Measurements from ENCODE around the gene MVK. TPM values are rescaled to one million over a fixed set of nuclear protein-coding genes. Genes with fewer than 3 reads are reported as not detected.

Gene MVK
- total and polyA plus RNA-seq, 4 donors: 34.9 to 50.3 (median 41.4) TPM

GRCh38 chr12:109571773-109572505 lies 1.7 kb upstream of the MVK start:
- Histone ChIP-seq H3K9me3 (ENCODE audit: control insufficient read depth in 4 of 4, low read length in 3 of 4) (no peaks in the 10 kb centered on the region), H3K36me3 (ENCODE audit: control insufficient read depth in 4 of 4, insufficient read depth in 3 of 4, low read depth in 1 of 4, low read length in 3 of 4) (peaks cover 0 to 19% (median 3%) of the 10 kb centered on the region in 4 donors), H3K4me1 (ENCODE audit: control insufficient read depth in 4 of 4, insufficient read depth in 4 of 4, low read length in 3 of 4) (peaks cover 8 to 74% (median 54%) of the 10 kb centered on the region in 4 donors), H3K4me3 (ENCODE audit: low read depth in 1 of 3, low read length in 3 of 3) (no peak overlapping the region), H3K27me3 (ENCODE audit: control insufficient read depth in 4 of 4, insufficient read depth in 4 of 4, low read length in 3 of 4) (no peaks in the 10 kb centered on the region), H3K9ac (ENCODE audit: low read depth in 1 of 2, low read length in 2 of 2) (peak overlapping the region in 1 of 2 donors; percentile 70), H3K27ac (ENCODE audit: low read depth in 1 of 2, low read length in 2 of 2) (peak overlapping the region; percentile 93 to 94)
- 54% methylated on average over 5 of the region's 5 CpGs for WGBS
- DNase-seq (ENCODE audit: low spot score): no peak
- TF ChIP-seq, protein P1, sequence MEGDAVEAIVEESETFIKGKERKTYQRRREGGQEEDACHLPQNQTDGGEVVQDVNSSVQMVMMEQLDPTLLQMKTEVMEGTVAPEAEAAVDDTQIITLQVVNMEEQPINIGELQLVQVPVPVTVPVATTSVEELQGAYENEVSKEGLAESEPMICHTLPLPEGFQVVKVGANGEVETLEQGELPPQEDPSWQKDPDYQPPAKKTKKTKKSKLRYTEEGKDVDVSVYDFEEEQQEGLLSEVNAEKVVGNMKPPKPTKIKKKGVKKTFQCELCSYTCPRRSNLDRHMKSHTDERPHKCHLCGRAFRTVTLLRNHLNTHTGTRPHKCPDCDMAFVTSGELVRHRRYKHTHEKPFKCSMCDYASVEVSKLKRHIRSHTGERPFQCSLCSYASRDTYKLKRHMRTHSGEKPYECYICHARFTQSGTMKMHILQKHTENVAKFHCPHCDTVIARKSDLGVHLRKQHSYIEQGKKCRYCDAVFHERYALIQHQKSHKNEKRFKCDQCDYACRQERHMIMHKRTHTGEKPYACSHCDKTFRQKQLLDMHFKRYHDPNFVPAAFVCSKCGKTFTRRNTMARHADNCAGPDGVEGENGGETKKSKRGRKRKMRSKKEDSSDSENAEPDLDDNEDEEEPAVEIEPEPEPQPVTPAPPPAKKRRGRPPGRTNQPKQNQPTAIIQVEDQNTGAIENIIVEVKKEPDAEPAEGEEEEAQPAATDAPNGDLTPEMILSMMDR (IDR thresholded peaks at IDR 0.05; ENCODE audit: low read depth, low read length, missing input control): no peak
- TF ChIP-seq FOXA1 (IDR thresholded peaks at IDR 0.05) (peak; percentile 41), HNF4G (IDR thresholded peaks at IDR 0.05) (no peak), NR2F2 (IDR thresholded peaks at IDR 0.05) (no peak), FOXA2 (IDR thresholded peaks at IDR 0.05) (peak; percentile 70), RAD21 (IDR thresholded peaks at IDR 0.05) (peak in 1 of 2 donors; percentile 4), EGR1 (IDR thresholded peaks at IDR 0.05; ENCODE audit: low read depth in 2 of 2) (no peak), YY1 (IDR thresholded peaks at IDR 0.05) (peak; percentile 48), RXRA (IDR thresholded peaks at IDR 0.05) (peak; percentile 37 to 79), SP1 (IDR thresholded peaks at IDR 0.05) (peak; percentile 49), JUND (IDR thresholded peaks at IDR 0.05) (peak; percentile 39 to 69), ZBTB33 (IDR thresholded peaks at IDR 0.05) (no peak), HNF4A (conservative IDR thresholded peaks at IDR 0.05) (peak; percentile 50 to 67), MAX (IDR thresholded peaks at IDR 0.05) (peak; percentile 25), TAF1 (conservative IDR thresholded peaks at IDR 0.05) (no peak), ATF3 (IDR thresholded peaks at IDR 0.05) (peak; percentile 72), GABPA (IDR thresholded peaks at IDR 0.05 in 1 of 2, conservative IDR thresholded peaks at IDR 0.05 in 1 of 2) (no peak)
- TF ChIP-seq, protein P2, sequence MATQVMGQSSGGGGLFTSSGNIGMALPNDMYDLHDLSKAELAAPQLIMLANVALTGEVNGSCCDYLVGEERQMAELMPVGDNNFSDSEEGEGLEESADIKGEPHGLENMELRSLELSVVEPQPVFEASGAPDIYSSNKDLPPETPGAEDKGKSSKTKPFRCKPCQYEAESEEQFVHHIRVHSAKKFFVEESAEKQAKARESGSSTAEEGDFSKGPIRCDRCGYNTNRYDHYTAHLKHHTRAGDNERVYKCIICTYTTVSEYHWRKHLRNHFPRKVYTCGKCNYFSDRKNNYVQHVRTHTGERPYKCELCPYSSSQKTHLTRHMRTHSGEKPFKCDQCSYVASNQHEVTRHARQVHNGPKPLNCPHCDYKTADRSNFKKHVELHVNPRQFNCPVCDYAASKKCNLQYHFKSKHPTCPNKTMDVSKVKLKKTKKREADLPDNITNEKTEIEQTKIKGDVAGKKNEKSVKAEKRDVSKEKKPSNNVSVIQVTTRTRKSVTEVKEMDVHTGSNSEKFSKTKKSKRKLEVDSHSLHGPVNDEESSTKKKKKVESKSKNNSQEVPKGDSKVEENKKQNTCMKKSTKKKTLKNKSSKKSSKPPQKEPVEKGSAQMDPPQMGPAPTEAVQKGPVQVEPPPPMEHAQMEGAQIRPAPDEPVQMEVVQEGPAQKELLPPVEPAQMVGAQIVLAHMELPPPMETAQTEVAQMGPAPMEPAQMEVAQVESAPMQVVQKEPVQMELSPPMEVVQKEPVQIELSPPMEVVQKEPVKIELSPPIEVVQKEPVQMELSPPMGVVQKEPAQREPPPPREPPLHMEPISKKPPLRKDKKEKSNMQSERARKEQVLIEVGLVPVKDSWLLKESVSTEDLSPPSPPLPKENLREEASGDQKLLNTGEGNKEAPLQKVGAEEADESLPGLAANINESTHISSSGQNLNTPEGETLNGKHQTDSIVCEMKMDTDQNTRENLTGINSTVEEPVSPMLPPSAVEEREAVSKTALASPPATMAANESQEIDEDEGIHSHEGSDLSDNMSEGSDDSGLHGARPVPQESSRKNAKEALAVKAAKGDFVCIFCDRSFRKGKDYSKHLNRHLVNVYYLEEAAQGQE (IDR thresholded peaks at IDR 0.05): no peak

Data from liver (tissue), 9 donors.